Hematopoietic multipotent progenitor cell treated with erythropoietin and hydrocortisone succinate and interleukin-3 and kit ligand, for 17 days (in vitro differentiated cells): ENCODE results near the gene SWT1.
"Not testable (repeated sequence)": the region's sequence is repeated elsewhere in the genome, so short reads cannot be mapped to it uniquely, and the experiment has no call there.

Experiments
- DNase-seq: peaks from one replicate; pipeline ENCODE4 v3.0.0-alpha.2; 2015; ENCODE audit warnings: low spot score

Gene SWT1

GRCh38 chr1:185251928-185252327, 95.0 kb downstream of the SWT1 start:
- not testable (repeated sequence) for DNase-seq

GRCh38 chr1:185252404-185252803, 95.4 kb downstream of the SWT1 start:
- DNase-seq = not testable (repeated sequence)

DNA sequence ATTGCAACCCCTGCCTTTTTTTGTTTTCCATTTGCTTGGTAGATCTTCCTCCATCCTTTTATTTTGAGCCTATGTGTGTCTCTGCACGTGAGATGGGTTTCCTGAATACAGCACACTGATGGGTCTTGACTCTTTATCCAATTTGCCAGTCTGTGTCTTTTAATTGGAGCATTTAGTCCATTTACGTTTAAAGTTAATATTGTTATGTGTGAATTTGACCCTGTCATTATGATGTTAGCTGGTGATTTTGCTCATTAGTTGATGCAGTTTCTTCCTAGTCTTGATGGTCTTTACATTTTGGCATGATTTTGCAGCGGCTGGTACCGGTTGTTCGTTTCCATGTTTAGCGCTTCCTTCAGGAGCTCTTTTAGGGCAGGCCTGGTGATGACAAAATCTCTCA, 98.6 kb downstream of the SWT1 start:
- DNase-seq = not testable (repeated sequence)

GRCh38 chr1:185257116-185257949, 100.4 kb downstream of the SWT1 start:
- not testable (repeated sequence) for DNase-seq

- no peak for DNase-seq
These were observed 100.9 kb downstream of the SWT1 start for GRCh38 chr1:185257950-185258208.

DNA sequence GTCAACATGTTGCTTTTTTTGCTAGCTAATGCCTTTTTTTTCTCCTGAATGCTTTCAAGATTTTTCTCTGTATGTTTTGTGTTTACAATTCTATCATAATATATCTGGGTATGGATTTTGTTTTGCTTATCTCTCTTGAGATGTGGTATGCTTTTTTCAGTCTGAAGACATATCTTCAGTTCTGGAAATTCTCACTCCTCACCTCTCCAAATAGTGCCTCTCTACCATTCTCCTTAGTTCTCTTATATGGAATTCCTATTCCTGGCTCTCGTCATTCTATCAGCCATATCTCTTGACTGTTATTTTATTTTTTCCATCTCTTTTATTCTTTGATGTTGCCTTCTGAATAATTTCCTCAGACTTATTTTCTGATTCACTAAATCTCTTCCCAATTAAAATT, 101.7 kb downstream of the SWT1 start:
- DNase-seq = no peak

DNA sequence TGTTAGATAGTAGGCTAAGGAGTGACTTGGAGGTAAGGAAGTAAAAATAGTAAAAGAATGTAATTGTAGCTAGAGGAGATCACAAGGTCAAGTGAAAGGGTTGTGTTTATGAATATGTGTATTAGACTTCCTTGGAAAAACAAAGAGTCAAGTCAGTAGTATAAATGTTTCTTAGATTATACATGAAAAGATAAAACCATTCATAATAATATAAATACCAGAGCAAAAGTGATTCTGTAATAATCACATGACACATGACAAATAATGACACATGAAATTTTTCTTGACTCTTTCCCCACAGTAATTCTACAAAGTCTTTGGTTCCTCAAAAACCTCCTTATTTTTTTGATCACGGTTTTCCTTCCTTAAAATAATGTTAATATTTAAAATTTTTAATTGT, 103.6 kb downstream of the SWT1 start:
- DNase-seq = no peak

GRCh38 chr1:185262151-185262550, 105.2 kb downstream of the SWT1 start:
- DNase-seq = no peak

GRCh38 chr1:185263292-185263691, 106.3 kb downstream of the SWT1 start:
- DNase-seq = no peak

- DNase-seq = no peak
These were observed 106.8 kb downstream of the SWT1 start for GRCh38 chr1:185263780-185264179.

GRCh38 chr1:185265314-185265713, 108.3 kb downstream of the SWT1 start:
- no peak for DNase-seq

GRCh38 chr1:185267301-185267700, 110.3 kb downstream of the SWT1 start:
- DNase-seq = no peak

- DNase-seq = no peak
These were observed 110.7 kb downstream of the SWT1 start for GRCh38 chr1:185267701-185268100.

- no peak for DNase-seq
These were observed 111.4 kb downstream of the SWT1 start for GRCh38 chr1:185268352-185268751.

- no peak for DNase-seq
These were observed 115.0 kb downstream of the SWT1 start for GRCh38 chr1:185271921-185272320.

DNA sequence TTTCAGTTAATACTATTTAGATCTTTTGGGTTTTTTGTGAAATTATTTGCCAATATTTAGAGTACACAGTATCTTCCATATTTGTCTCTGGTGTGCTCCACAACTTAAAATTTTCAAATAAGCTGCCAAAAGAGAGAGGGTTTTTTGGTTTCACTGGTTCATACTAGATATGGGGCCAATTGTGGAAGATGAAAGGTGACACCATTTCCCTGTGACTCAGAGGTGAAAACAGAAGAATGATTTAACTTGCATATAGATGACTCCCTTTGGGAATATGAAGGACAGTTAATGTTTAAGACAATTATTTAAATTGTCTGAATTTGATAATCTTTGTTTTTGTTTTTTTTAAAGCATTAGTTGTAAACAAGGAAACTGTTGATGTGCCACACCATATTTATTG, 122.6 kb downstream of the SWT1 start:
- DNase-seq = no peak

DNA sequence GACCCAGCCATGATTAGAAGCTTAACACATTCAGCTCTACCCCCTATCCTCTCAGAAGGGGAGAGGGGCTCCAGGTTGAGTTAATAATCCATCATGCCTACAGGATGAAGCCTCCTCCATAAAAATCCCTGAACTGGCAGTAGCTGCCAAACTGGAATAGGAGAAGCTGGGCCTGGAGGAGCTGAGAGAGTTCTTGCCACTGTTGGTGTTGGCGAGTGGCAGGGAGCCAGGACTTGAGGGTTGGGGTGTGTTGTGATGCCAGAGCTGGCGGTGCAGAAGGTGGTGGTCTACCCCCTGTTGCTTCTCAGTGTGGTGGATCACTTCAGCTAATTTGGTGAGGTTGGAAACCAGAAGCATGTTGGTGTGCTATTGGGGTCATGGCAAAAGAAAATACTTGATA, 123.6 kb downstream of the SWT1 start:
- no peak for DNase-seq

- DNase-seq = no peak
These were observed 124.3 kb downstream of the SWT1 start for GRCh38 chr1:185281245-185281644.

DNA sequence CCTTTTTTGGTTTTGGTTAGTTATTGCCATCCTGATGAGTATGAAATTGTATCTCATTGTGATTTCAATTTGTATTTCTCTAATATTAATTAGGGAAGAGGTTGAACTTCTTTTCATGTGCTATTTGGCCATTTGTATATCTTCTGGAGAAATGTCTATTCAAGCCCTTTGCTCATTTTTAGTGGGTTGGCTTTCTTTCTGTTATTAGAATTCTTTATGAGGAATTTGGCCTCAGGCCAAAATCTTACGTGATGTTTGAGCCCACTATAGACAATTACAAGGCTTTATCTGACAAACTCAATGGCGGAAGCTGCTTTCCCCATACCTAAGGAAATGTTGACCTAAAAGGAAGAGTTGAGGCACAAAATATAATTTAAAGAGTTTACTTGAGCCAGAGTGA, 127.1 kb downstream of the SWT1 start:
- DNase-seq = peak; percentile 63

DNA sequence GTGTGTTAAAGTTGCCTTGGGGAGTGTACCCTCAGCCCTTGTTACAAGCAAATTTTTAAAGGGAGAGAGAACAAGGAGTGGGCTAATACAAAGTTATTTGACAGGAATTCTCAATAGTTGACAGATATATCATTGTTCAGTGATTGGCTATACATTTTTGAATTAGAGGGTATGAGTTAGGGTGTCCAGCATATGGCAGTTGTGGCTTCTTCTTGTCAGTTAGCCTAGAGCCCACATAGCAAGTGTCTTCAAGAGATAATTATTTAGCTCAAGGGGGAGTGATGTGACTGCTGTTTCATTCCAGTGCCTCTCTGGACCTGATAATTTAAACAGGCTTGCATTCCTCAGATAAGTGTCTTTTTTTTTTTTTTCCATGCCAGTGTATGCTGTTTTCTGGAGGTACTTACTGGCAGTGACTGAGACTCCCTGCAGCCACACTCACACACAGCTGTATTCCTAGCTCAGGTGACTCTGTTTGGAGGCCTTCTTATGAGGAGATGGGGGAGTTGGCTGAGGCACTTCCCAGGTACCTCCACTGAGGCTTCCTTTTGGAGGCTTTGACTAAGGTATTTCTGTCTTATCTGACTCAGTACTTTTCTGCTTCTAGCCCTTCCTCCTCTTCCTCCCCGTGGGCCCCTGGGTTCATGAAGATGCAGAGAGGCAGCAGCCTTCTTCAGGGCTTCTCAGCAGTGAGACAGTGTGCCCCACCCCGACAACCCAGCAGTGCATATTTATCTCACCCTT, 127.7 kb downstream of the SWT1 start:
- peak; percentile 79 for DNase-seq

- no peak for DNase-seq
These were observed 130.5 kb downstream of the SWT1 start for GRCh38 chr1:185287451-185287850.

- DNase-seq = no peak
These were observed 131.5 kb downstream of the SWT1 start for GRCh38 chr1:185288435-185288834.

GRCh38 chr1:185289880-185290279, 132.9 kb downstream of the SWT1 start:
- DNase-seq = no peak

GRCh38 chr1:185291159-185291558, 134.2 kb downstream of the SWT1 start:
- DNase-seq = no peak
